SU-DHL-6 (cell line): ENCODE data around the gene CRIM1.

ENCODE experiments used
- H2AFZ ChIP-seq: fragments of 200-600 bp; sonication (generic); 2 replicates; pipeline ENCODE4 v1.6.1; 2014; ENCODE audit warnings: low read depth, mild to moderate bottlenecking, moderate library complexity, mixed read lengths, antibody characterized with exemption, low read length; ENCODE audit not compliant: severe bottlenecking
- H3F3A ChIP-seq: fragments of 200-600 bp; shearing (Covaris generic); 2 replicates; pipeline ENCODE4 v1.6.0; 2016; ENCODE audit warnings: antibody characterized with exemption, mild to moderate bottlenecking; ENCODE audit not compliant: insufficient read depth
- H3K27ac ChIP-seq: fragments of 200-600 bp; sonication (generic); 2 replicates; pipeline ENCODE4 v1.5.1; 2016; ENCODE audit warnings: low read depth, mild to moderate bottlenecking, low read length, moderate library complexity, mixed read lengths
- H3K27me3 ChIP-seq: fragments of 200-600 bp; sonication (generic), shearing (Covaris generic); 2 replicates; pipeline ENCODE4 v1.6.0; 2014; ENCODE audit warnings: mild to moderate bottlenecking, low read length
- H3K36me3 ChIP-seq: fragments of 200-600 bp; sonication (generic); 2 replicates; pipeline ENCODE4 v1.6.1; 2014; ENCODE audit warnings: mild to moderate bottlenecking, low read length, mixed read lengths
- H3K4me2 ChIP-seq: fragments of 300-600, 200-600 bp; shearing (Covaris generic), sonication (generic); 2 replicates; pipeline ENCODE4 v1.6.0; 2014; ENCODE audit warnings: low read length, low read depth, mild to moderate bottlenecking; ENCODE audit not compliant: poor library complexity, severe bottlenecking
- H3K4me3 ChIP-seq: fragments of 200-600 bp; sonication (generic); 2 replicates; pipeline ENCODE4 v1.5.1; 2014; ENCODE audit warnings: antibody characterized with exemption, low read length, mild to moderate bottlenecking, mixed read lengths; ENCODE audit not compliant: insufficient read depth, poor library complexity, severe bottlenecking
- H3K79me2 ChIP-seq: fragments of 200-600 bp; sonication (generic); 2 replicates; pipeline ENCODE4 v1.6.1; 2014; ENCODE audit warnings: mild to moderate bottlenecking, low read length, moderate library complexity; ENCODE audit not compliant: insufficient read depth
- H3K9ac ChIP-seq: fragments of 200-600 bp; sonication (generic); 2 replicates; pipeline ENCODE4 v1.7.0; 2014; ENCODE audit warnings: mild to moderate bottlenecking, low read length
- H3K9me2 ChIP-seq: fragments of 200-600 bp; sonication (generic); replicated peaks from 2 replicates; pipeline ENCODE4 v1.6.1; 2014; ENCODE audit warnings: low read length; ENCODE audit not compliant: insufficient read depth
- H3K9me3 ChIP-seq: fragments of 200-600 bp; sonication (generic); 2 replicates; pipeline ENCODE4 v1.6.1; 2014; ENCODE audit warnings: low read length, mixed read lengths; ENCODE audit not compliant: insufficient read depth
- H4K20me1 ChIP-seq: fragments of 200-600 bp; sonication (generic); 2 replicates; pipeline ENCODE4 v1.6.1; 2014; ENCODE audit warnings: low read depth, mild to moderate bottlenecking, antibody characterized with exemption, low read length, moderate library complexity, mixed read lengths
- EZH2phosphoT487 ChIP-seq: fragments of 200-600 bp; sonication (generic), shearing (Covaris generic); conservative IDR thresholded peaks from 2 replicates; pipeline ENCODE4 v1.6.1; 2018; ENCODE audit warnings: mild to moderate bottlenecking, antibody characterized with exemption, low read length, moderate library complexity, mixed read lengths
- TF ChIP-seq, protein P1 (sequence below): fragments of 200-600 bp; sonication (generic); IDR thresholded peaks from one replicate; pipeline ENCODE4 v1.5.1; 2017; ENCODE audit warnings: antibody characterized with exemption, mild to moderate bottlenecking, low read length, moderate library complexity; ENCODE audit not compliant: insufficient read depth, poor library complexity, severe bottlenecking

Gene CRIM1

DNA sequence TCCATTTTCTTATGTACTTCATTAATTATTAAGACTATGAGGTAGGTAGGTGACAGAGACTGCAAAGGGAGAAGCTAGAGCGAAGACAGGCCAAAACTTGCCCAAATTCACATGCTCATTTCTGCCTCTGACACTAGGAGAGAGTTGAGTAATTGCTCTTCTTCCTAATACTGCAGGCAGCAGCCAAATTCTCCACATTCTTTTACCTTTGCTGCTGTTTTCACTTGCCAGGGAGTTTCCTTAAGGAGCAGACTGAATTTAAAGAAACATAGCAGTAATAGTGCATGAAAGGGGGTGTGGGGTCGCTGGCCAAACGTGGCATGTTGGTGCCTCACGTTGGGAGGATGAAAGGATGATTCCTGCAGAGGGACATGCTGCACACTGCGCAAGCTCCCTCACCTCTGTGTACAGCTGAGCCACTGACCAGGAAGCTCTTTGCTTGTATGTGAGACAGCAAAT is 12.3 kb downstream of the CRIM1 start:
- Histone ChIP-seq H3K79me2 (no peaks in the 10 kb centered on the region), H3F3A (no peaks in the 10 kb centered on the region), H4K20me1 (no peaks in the 10 kb centered on the region), H3K9ac (no peak overlapping the region), H3K9me3 (no peaks in the 10 kb centered on the region), H3K9me2 (no peaks in the 10 kb centered on the region), H3K27me3 (no peaks in the 10 kb centered on the region), H3K4me3 (no peak overlapping the region), H3K27ac (no peak overlapping the region), H3K36me3 (no peaks in the 10 kb centered on the region), H3K4me2 (no peak overlapping the region), H2AFZ (no peak overlapping the region)
- TF ChIP-seq, protein P1, sequence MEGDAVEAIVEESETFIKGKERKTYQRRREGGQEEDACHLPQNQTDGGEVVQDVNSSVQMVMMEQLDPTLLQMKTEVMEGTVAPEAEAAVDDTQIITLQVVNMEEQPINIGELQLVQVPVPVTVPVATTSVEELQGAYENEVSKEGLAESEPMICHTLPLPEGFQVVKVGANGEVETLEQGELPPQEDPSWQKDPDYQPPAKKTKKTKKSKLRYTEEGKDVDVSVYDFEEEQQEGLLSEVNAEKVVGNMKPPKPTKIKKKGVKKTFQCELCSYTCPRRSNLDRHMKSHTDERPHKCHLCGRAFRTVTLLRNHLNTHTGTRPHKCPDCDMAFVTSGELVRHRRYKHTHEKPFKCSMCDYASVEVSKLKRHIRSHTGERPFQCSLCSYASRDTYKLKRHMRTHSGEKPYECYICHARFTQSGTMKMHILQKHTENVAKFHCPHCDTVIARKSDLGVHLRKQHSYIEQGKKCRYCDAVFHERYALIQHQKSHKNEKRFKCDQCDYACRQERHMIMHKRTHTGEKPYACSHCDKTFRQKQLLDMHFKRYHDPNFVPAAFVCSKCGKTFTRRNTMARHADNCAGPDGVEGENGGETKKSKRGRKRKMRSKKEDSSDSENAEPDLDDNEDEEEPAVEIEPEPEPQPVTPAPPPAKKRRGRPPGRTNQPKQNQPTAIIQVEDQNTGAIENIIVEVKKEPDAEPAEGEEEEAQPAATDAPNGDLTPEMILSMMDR, result no peak
- no peak for TF ChIP-seq EZH2phosphoT487

DNA sequence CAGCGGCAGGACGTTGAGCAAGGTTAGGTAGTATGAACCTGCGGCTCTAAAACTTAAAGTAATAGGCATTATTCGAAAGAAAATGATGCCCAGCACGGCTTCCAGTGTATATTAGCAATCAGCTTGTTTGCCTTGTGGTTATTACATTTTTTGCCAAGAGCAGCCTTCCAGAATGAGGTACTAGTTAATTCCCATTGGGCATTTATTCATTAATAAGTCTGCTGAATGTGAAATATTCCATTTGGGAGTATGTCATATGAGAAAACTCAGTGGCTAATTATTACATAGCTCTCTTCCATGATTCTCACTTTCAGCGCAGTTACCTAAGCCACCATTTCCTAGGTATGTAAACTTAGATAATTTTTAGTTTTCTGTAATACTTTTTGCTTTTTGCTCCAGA is 12.9 kb downstream of the CRIM1 start:
- H3K79me2 ChIP-seq, result no peaks in the 10 kb centered on the region

DNA sequence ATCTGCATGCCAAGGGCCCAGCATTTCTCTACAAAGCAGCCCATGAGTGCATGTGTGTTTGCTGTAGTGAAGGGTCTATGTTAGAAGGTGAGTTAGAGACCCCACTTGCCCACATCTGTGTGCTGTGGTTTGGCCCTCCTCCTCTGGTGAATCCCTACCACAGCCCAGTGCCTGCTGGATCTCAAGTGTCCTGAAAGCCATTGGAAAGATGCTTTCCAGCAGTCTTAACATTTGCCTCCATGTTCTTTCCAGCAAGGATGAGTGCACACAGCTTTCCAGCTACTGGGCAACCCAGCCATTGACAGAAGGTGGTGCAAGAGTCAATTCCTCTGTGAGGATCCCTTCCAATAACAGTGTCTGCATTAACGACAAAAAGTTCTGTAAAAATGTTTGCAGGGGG is 13.6 kb downstream of the CRIM1 start:
- Histone ChIP-seq H3K79me2 (no peaks in the 10 kb centered on the region), H3K27me3 (no peaks in the 10 kb centered on the region), H3K36me3 (no peaks in the 10 kb centered on the region), H2AFZ (no peak overlapping the region), H4K20me1 (no peaks in the 10 kb centered on the region), H3K9me3 (no peaks in the 10 kb centered on the region), H3K9ac (no peak overlapping the region), H3K4me2 (no peak overlapping the region), H3K27ac (no peak overlapping the region), H3K4me3 (no peak overlapping the region), H3F3A (no peaks in the 10 kb centered on the region), H3K9me2 (no peaks in the 10 kb centered on the region)
- TF ChIP-seq, protein P1, result no peak
- no peak for TF ChIP-seq EZH2phosphoT487

More for the DNA sequence above, 12.9 kb downstream of the CRIM1 start:
- Histone ChIP-seq H3K4me3 (no peak overlapping the region), H3K4me2 (no peak overlapping the region), H2AFZ (no peak overlapping the region), H3F3A (no peaks in the 10 kb centered on the region), H4K20me1 (no peaks in the 10 kb centered on the region), H3K9me2 (no peaks in the 10 kb centered on the region), H3K36me3 (no peaks in the 10 kb centered on the region), H3K27me3 (no peaks in the 10 kb centered on the region), H3K9me3 (no peaks in the 10 kb centered on the region), H3K27ac (no peak overlapping the region), H3K9ac (no peak overlapping the region)
- TF ChIP-seq EZH2phosphoT487, result no peak
- TF ChIP-seq, protein P1, result no peak
